ENCODE data around the gene CREG1.

The CREG1 gene

GRCh38 chr1:167522246-167522645 is 31.3 kb downstream of the CREG1 start:
- H3K4me3 ChIP-seq (ENCODE audit: control insufficient read depth, low read depth, low read length): no peak overlapping the region
- TF ChIP-seq CTCF (IDR thresholded peaks at IDR 0.05; ENCODE audit: control insufficient read depth, insufficient read depth, low read depth, low read length, missing control alignments): no peak
- DNase-seq (ENCODE audit: low read depth): no peak

DNA sequence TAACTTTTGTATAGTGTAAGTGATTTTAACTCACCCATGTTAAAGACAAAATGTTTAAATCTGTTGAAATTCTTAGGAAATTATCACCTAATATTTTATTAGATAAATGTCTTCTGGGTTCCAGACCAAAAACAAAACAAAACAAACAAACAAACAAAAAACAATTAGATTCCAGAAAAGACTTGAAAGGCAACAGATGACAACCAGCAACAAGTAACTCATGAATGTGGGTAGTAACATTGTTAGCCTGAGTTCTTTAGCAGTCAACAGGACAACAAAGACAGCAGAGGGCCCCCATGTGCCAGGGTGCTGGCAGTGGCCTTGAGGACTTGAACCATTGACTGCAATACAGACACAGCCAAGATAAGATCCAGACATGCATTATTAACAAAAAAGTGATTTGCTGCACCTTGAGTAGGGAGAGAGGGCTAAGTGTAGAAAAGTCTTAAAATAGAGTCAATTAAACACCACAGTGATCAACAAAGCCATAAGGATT is 32.8 kb downstream of the CREG1 start:
- no peak for TF ChIP-seq CTCF (IDR thresholded peaks at IDR 0.05; ENCODE audit: control insufficient read depth, insufficient read depth, low read depth, low read length, missing control alignments)
- no peak overlapping the region for H3K4me3 ChIP-seq (ENCODE audit: control insufficient read depth, low read depth, low read length)
- no peak for DNase-seq (ENCODE audit: low read depth)

GRCh38 chr1:167518331-167518700 is 35.2 kb downstream of the CREG1 start, which contains the start of gene CD247:
TSS of gene CD247 (minus strand) at chr1:167518529. CDS start at chr1:167518465, 64 bp downstream.
- no peak for TF ChIP-seq CTCF (IDR thresholded peaks at IDR 0.05; ENCODE audit: control insufficient read depth, insufficient read depth, low read depth, low read length, missing control alignments)
- no peak for DNase-seq (ENCODE audit: low read depth)
- H3K4me3 ChIP-seq (ENCODE audit: control insufficient read depth, low read depth, low read length): no peak within 1 kb of the TSS

DNA sequence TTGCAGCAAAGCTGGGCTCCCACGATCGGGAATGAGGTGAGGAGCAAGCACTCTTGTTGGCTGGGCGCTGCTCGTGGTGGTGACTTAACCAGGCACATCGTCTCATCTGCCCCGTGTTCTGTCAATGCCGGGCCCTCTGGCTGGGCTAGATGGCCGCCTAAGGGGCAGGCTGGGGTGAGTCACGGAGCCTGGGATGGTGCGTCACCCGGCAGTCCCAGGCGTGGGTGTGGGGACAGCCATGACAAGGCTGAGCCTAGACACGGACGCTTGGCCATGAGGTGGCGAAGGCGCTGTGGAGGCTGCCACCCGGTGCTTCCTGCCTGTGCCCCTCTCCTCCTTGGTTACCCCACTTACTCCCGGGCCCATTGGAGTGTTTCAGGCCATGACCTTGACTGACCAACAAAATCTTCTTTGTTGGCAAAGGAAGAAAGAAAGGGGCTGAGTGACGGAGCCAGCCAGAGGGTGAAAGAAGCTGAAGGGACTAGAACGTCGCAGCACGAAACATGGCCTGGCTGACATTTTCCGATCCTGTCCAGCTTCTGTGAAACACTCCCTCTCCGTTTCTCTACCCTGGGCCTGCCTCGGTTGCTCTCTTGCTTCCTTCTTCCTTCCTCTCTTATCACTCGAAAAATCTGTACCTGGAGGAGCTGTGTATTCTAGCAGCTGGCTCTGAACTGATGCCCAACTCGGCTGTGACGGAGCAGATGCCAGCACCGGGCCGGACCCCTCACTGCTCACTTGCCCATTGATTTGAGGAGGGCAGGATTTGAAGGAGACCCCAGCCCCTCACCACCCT is 35.8 kb downstream of the CREG1 start:
- DNase-seq (ENCODE audit: low read depth): no peak
- no peak for TF ChIP-seq CTCF (IDR thresholded peaks at IDR 0.05; ENCODE audit: control insufficient read depth, insufficient read depth, low read depth, low read length, missing control alignments)
- no peak overlapping the region for H3K4me3 ChIP-seq (ENCODE audit: control insufficient read depth, low read depth, low read length)

- H3K4me3 ChIP-seq (ENCODE audit: control insufficient read depth, low read depth, low read length): no peak overlapping the region
- no peak for TF ChIP-seq CTCF (IDR thresholded peaks at IDR 0.05; ENCODE audit: control insufficient read depth, insufficient read depth, low read depth, low read length, missing control alignments)
- no peak for DNase-seq (ENCODE audit: low read depth)
Observed at GRCh38 chr1:167516404-167517388, 36.9 kb downstream of the CREG1 start.

DNA sequence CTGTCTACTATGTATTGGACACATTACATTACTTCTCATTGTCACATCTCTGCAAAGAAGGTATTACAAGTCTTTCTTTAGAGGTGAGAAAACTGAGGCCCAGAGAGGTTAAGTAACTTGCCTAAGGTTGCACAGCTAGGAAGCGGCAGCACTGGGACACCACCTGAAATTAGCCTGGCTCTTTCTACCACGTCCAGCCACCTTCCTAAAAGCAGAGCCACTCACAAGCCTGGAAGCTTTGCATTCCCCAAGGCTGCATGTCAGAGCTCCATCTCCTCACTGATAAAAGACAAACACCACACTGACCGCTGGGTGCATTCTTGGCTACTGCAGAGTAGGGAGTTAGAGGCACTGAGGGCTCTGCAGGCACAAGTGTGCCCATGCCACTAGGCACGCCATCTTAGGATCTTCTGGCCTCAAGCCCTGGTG is 37.7 kb downstream of the CREG1 start:
- no peak for DNase-seq (ENCODE audit: low read depth)
- no peak overlapping the region for H3K4me3 ChIP-seq (ENCODE audit: control insufficient read depth, low read depth, low read length)
- no peak for TF ChIP-seq CTCF (IDR thresholded peaks at IDR 0.05; ENCODE audit: control insufficient read depth, insufficient read depth, low read depth, low read length, missing control alignments)

Measured in AG09309 (cell line).